HEK293 (cell line): ENCODE data around the gene HLA-DQB1.

Source experiments
- ZNF433 ChIP-seq: fragments of 450-650 bp; formaldehyde crosslinking; IDR thresholded peaks from 2 replicates; pipeline ENCODE4 v1.5.1; 2016; ENCODE audit warnings: missing biosample characterization, missing genetic modification characterization, low read depth
- ZNF670 ChIP-seq: fragments of 450-650 bp; formaldehyde crosslinking; IDR thresholded peaks from 2 replicates; pipeline ENCODE4 v1.5.1; 2016; ENCODE audit warnings: missing biosample characterization, missing genetic modification characterization, low read depth

- TF ChIP-seq ZNF670: no peak
- TF ChIP-seq ZNF433 (tag by site-specific recombination): no peak
These were observed 51.9 kb downstream of the HLA-DQB1 start for GRCh38 chr6:32614366-32615081.
